Activated CD8-positive, alpha-beta memory T cell treated with anti-CD3 and anti-CD28 coated beads, Interleukin-2, amount 50 U/mL, for 1 hour (primary cell): Measurements from ENCODE around the gene TNKS1BP1.

Experiments used
- DNase-seq: peaks from one replicate; pipeline ENCODE4 v3.0.0-alpha.2; 2020; ENCODE audit errors: extremely low read depth

TNKS1BP1 gene

GRCh38 chr11:57260937-57261783, 63.6 kb downstream of the TNKS1BP1 start:
- DNase-seq, result no peak

DNA sequence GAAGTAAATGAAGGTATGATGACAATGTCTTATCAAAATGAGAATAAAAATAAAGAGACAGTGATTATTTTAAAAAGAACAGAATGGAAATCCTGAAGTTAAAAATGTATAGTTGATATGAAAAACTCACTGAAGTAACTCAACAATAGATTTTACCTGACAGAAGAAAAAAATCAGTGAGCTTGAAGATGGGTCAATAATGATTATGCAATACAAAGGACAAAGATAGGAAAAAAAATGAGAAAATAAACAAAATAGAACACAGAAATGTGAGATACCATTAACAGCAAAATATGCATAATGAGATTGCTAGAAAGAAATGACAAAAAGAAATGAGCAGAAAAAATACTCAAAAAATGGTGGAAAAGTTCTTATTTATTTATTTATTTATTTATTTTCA, 68.6 kb downstream of the TNKS1BP1 start:
- DNase-seq, result no peak

DNA sequence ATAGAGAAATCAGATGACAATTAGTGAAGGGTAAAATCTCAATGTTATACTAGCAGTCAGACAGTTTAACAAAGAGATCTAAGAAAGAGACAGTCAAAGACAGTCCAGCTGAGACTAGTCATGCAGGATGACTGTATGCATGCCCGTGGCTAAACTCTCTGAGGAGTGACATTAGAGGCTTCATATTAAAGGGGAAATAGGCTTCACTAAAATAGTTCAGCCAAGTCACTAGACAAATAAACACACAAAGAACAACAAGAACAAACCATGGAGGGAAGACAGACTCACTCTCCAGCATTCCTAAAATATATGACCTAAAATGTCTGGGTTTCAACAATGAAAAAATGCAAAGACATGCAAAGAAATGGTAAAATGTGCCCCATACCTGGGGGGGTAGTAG, 69.1 kb downstream of the TNKS1BP1 start:
- DNase-seq, result no peak

DNA sequence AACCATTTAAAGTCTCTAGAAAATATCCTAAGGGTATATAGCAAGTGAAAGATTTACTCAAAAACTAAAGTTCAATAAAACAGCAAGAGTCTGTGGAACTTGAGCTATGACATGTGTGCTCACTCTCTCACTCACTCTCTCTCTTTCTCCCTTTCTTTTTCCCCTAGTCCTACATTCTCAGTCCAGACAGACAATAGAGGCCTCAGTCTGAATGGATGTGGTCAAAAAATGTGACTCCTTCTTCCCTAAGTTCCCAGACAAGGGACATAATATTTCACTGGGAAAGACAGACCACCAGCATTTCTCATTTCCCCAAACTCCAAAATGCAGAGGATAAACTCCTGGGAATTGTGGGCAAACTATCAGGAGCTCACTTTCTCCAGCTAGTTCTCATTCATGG, 70.1 kb downstream of the TNKS1BP1 start:
- no peak for DNase-seq

DNA sequence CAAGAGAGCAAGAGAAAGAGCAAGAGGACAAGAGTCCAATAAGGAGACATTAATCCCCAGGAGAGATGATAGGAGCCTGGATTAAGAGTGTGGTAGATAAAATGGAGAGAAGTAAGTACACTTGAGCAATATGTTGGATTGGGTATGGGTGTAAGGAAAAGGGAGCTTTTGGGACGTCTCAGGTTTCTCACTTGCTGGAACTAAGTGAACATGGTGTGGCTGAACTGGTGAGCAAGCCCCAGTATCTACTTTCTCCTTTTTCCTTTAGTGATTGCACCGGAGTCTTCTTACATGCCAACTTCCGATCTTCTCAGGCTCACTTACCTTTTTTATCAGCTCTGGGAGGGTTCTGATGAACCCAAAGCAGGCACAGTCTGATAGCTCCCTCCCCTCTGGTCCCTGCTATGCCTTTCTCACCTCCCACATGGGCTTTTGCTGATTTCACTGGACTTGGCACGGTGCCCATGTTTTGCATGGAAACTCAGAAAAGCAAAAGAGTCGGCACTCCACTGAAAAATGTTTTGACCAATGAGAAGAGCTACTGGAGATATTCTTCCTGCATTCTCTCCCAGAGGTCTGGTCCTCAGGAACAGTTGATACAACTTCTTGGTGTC, 73.2 kb downstream of the TNKS1BP1 start:
- no peak for DNase-seq

- DNase-seq, result no peak
Observed at GRCh38 chr11:57251037-57251436, 73.7 kb downstream of the TNKS1BP1 start.
